ENCODE data around the gene TAPT1. TPM values are rescaled to one million over a fixed set of nuclear protein-coding genes. Genes with fewer than 3 reads are reported as not detected.
A peak's percentile ranks its signal among the peaks of the same experiment; 100 is the strongest.

The TAPT1 gene
- total RNA-seq, 1 experiment from 2014 or later = 23.7 TPM

DNA sequence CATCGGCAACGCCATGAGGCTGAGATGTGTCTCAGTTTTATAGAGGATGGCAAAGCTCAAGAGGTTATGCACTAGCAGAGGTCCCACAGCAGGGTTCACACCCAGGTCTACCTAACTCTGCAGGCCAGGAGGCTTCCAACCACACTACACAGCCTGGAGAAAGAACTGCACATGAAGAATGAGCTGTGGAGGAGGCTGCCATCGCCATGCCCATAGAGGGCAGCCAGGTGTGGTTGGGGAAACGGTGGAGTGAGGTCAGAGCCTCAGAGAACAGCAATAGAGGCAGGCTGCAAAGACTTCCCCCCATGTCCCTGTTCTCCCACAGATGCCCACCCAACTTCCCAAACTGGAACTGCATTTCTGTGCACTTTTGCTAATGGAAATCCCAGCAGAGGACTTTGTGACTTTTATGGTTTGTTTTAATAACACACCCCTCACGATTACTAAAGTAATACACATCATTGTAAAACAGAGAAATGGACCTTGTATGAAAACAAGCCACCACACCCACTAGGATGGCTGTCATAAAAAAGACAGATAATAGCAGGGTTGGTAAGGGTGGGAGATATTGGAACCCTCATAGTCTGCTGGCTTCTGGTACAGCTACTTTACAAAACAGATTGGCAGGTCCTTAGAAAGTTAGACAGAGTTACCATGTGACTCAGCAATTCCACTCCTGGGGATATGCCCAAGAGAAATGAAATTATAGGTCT, 83.5 kb downstream of the TAPT1 start:
- no TSS peak for BruUV-seq (replicated peaks)
- intact Hi-C loops (cut with micrococcal nuclease; ENCODE audit: unreplicated experiment) = no loop called here
- Mint-ChIP-seq H3K4me3 (ENCODE audit: unreplicated experiment) (no peak overlapping the region), H3K4me1 (ENCODE audit: low read depth, unreplicated experiment) (no peaks in the 10 kb centered on the region), H3K27ac (ENCODE audit: unreplicated experiment) (no peak overlapping the region), H3K36me3 (ENCODE audit: insufficient read depth, unreplicated experiment) (peaks cover under 1% of the 10 kb centered on the region), H3K9me3 (ENCODE audit: unreplicated experiment) (peaks cover 37% of the 10 kb centered on the region), H3K27me3 (ENCODE audit: insufficient read depth, unreplicated experiment) (no peaks in the 10 kb centered on the region)
- Histone ChIP-seq H3K4me3 (ENCODE audit: low read depth, low read length) (no peak overlapping the region), H3K27me3 (replicated peaks; ENCODE audit: control insufficient read depth, insufficient read depth, low read length) (no peaks in the 10 kb centered on the region), H3K9me3 (peaks cover 17% of the 10 kb centered on the region; the same call in 1 of the 2 replicates), H3K36me3 (ENCODE audit: control insufficient read depth, insufficient read depth, low read length) (no peaks in the 10 kb centered on the region), H3K4me1 (no peaks in the 10 kb centered on the region)
- DNase-seq = no peak
- POLR2A ChIA-PET = no interaction called here
- CTCF ChIA-PET = no interaction called here
- TF ChIP-seq, protein P1, sequence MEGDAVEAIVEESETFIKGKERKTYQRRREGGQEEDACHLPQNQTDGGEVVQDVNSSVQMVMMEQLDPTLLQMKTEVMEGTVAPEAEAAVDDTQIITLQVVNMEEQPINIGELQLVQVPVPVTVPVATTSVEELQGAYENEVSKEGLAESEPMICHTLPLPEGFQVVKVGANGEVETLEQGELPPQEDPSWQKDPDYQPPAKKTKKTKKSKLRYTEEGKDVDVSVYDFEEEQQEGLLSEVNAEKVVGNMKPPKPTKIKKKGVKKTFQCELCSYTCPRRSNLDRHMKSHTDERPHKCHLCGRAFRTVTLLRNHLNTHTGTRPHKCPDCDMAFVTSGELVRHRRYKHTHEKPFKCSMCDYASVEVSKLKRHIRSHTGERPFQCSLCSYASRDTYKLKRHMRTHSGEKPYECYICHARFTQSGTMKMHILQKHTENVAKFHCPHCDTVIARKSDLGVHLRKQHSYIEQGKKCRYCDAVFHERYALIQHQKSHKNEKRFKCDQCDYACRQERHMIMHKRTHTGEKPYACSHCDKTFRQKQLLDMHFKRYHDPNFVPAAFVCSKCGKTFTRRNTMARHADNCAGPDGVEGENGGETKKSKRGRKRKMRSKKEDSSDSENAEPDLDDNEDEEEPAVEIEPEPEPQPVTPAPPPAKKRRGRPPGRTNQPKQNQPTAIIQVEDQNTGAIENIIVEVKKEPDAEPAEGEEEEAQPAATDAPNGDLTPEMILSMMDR (IDR thresholded peaks at IDR 0.05; ENCODE audit: insufficient read depth in 1 of 2, low read depth in 1 of 2, low read length in 1 of 2, severe bottlenecking in 1 of 2, unreplicated experiment in 1 of 2) = no peak

DNA sequence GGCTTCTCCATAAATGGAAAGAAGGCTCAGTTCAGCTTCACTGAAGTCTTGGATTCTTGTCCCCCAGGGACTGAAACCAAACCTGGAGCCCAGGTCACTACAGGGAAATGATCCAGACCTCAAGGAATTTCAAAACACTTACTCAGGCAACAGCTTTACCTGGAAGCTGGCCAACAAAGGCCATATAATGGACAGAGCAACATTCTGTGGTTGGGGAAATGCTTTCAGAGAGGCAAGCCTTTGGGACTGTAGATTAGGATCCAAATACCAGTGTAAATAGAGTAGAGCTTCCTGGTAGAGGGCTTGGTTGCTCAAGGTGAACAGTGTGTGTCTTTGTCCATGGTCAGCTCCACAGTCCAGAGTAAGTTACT, 85.4 kb downstream of the TAPT1 start:
- POLR2A ChIA-PET = no interaction called here
- no TSS peak for BruUV-seq (replicated peaks)
- peaks cover 32% of the 10 kb centered on the region for H3K9me3 Mint-ChIP-seq (ENCODE audit: unreplicated experiment)
- CTCF ChIA-PET = no interaction called here
- no peaks in the 10 kb centered on the region for H3K27me3 ChIP-seq (replicated peaks; ENCODE audit: control insufficient read depth, insufficient read depth, low read length)
- H3K4me1 ChIP-seq = no peaks in the 10 kb centered on the region
- H3K4me1 Mint-ChIP-seq (ENCODE audit: low read depth, unreplicated experiment) = no peaks in the 10 kb centered on the region
- no peak overlapping the region for H3K4me3 ChIP-seq (ENCODE audit: low read depth, low read length)
- DNase-seq = peak; percentile 14 to 46
- H3K9me3 ChIP-seq = peaks cover 10% of the 10 kb centered on the region
- TF ChIP-seq, protein P1 (IDR thresholded peaks at IDR 0.05; ENCODE audit: insufficient read depth in 1 of 2, low read depth in 1 of 2, low read length in 1 of 2, severe bottlenecking in 1 of 2, unreplicated experiment in 1 of 2) = no peak
- H3K4me3 Mint-ChIP-seq (ENCODE audit: unreplicated experiment) = no peak overlapping the region
- H3K27me3 Mint-ChIP-seq (ENCODE audit: insufficient read depth, unreplicated experiment) = no peaks in the 10 kb centered on the region
- intact Hi-C loops (cut with micrococcal nuclease; ENCODE audit: unreplicated experiment) = no loop called here
- H3K36me3 ChIP-seq (ENCODE audit: control insufficient read depth, insufficient read depth, low read length) = no peaks in the 10 kb centered on the region
- H3K27ac Mint-ChIP-seq (ENCODE audit: unreplicated experiment) = no peak overlapping the region
- no peaks in the 10 kb centered on the region for H3K36me3 Mint-ChIP-seq (ENCODE audit: insufficient read depth, unreplicated experiment)

DNA sequence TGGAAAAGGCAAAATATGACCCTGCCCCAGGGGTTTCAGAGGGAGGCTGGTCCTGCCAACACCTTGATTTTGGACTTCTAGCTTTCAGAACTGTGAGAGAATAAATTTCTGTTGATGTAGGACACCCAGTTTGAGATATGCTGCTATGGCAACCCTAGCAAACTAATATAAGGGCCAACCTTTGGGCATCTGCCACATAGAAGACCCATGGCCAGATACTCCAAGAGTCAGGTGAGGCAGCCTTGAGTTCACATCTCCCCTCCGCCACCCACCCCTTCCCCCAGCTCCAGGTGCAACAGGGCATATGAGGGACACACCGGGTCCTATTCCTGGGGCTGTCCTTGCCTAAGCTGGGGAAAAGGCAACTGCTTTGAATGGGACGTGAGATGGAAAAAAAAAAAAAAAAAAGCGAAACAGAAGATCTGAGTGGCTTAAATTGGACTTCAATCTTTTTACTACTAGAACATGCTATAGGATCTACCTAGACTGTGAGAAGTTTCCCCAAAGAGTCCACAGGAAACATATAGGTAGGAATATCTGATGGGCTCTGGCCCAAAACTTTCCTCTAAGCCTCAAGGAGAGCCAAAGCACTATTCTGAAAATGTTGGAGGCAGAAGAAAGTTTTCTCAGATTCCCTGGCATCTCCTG, 85.9 kb downstream of the TAPT1 start:
- no TSS peak for BruUV-seq (replicated peaks)
- H3K36me3 ChIP-seq (ENCODE audit: control insufficient read depth, insufficient read depth, low read length) = no peaks in the 10 kb centered on the region
- no peak for DNase-seq
- Mint-ChIP-seq H3K36me3 (ENCODE audit: insufficient read depth, unreplicated experiment) (no peaks in the 10 kb centered on the region), H3K9me3 (ENCODE audit: unreplicated experiment) (peaks cover 27% of the 10 kb centered on the region), H3K4me3 (ENCODE audit: unreplicated experiment) (no peak overlapping the region), H3K4me1 (ENCODE audit: low read depth, unreplicated experiment) (no peaks in the 10 kb centered on the region), H3K27ac (ENCODE audit: unreplicated experiment) (no peak overlapping the region), H3K27me3 (ENCODE audit: insufficient read depth, unreplicated experiment) (no peaks in the 10 kb centered on the region)
- no peak overlapping the region for H3K4me3 ChIP-seq (ENCODE audit: low read depth, low read length)
- intact Hi-C loops (cut with micrococcal nuclease; ENCODE audit: unreplicated experiment) = no loop called here
- no peaks in the 10 kb centered on the region for H3K4me1 ChIP-seq
- H3K9me3 ChIP-seq = peaks cover 10% of the 10 kb centered on the region
- CTCF ChIA-PET = no interaction called here
- no peaks in the 10 kb centered on the region for H3K27me3 ChIP-seq (replicated peaks; ENCODE audit: control insufficient read depth, insufficient read depth, low read length)
- POLR2A ChIA-PET = no interaction called here
- TF ChIP-seq, protein P1 (IDR thresholded peaks at IDR 0.05; ENCODE audit: insufficient read depth in 1 of 2, low read depth in 1 of 2, low read length in 1 of 2, severe bottlenecking in 1 of 2, unreplicated experiment in 1 of 2) = no peak
